ENCODE data around the gene MXRA8.

DNA sequence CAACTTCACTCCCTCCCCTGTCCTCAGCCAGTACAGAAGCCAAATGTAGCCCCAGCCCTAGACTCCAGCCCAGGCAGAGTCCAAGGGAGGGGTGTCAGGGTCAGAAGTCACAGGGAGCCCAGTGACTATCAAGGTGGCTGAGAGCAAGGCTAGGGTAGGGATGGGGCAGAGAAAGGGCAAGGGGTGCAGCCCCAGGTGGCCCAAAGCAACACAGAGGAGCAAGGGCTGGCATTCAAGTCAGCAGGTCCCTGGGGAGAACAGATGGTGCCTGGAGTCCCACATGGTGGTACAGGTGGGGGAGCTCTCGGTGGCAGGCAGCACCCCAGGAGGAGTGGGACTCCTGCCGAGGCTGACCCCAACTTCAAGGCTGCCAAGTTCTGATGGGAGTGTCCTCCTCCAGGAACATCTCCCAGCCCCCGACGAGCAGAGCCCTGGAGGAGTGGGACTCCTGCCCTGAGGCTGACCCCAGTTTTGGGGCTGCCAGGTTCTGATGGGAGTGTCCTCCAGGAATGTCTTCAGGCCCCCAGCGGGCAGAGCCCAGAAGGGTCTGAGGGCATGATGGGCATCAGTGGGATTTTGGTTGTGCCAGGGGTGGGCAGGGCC lies 5.5 kb downstream of the MXRA8 start:
- TF ChIP-seq CTCF (IDR thresholded peaks at IDR 0.05) (no peak), EP300 (IDR thresholded peaks at IDR 0.05) (no peak), POLR2A (IDR thresholded peaks at IDR 0.05) (no peak), POLR2AphosphoS5 (IDR thresholded peaks at IDR 0.05) (no peak)
